Breast epithelium (tissue), 4 donors: ENCODE data around the gene SORL1-AS1.
A peak's percentile ranks its signal among the peaks of the same experiment; 100 is the strongest.

Experiments used
- DNase-seq, 2 donors: peaks; one replicate each; pipeline ENCODE4 v3.0.0-alpha.2; 2019; ENCODE audit warnings: low spot score in 2 of 2
- H3K27ac ChIP-seq, 2 donors: fragments of 200-600 bp; sonication (generic) in 1 of 2; one replicate each; pipeline ENCODE4 v1.5.1; 2016 to 2019; ENCODE audit warnings: mild to moderate bottlenecking in 1 of 2
- H3K27me3 ChIP-seq, 2 donors: fragments of 200-600 bp; sonication (generic) in 1 of 2; one replicate each; pipeline versions ENCODE4 v1.5.1 to v1.6.0; 2017 to 2019; ENCODE audit warnings: control low read depth in 1 of 2, mild to moderate bottlenecking in 1 of 2
- H3K36me3 ChIP-seq: fragments of 200-600 bp; one replicate; pipeline ENCODE4 v1.5.1; 2019
- H3K4me1 ChIP-seq, 2 donors: fragments of 200-600 bp; sonication (generic); one replicate each; pipeline ENCODE4 v1.5.1; 2016 to 2019; ENCODE audit warnings: control low read depth in 1 of 2
- H3K4me3 ChIP-seq, 3 donors: fragments of 200-600 bp; sonication (generic); 1 replicate in 2 of 3; 2 replicates in 1 of 3; pipeline ENCODE4 v1.5.1; 2016 to 2019; ENCODE audit warnings: mild to moderate bottlenecking in 3 of 3, moderate library complexity in 2 of 3
- H3K9me3 ChIP-seq, 2 donors: fragments of 200-600 bp; sonication (generic) in 1 of 2; one replicate each; pipeline ENCODE4 v1.5.1; 2016 to 2019; ENCODE audit warnings: control low read depth in 1 of 2
- POLR2A ChIP-seq: fragments of 450-650 bp; IDR thresholded peaks from one replicate; pipeline ENCODE4 v1.6.1; 2016; ENCODE audit warnings: antibody characterized with exemption, mild to moderate bottlenecking, moderate library complexity
- POLR2AphosphoS5 ChIP-seq, 3 donors: sonication (generic); formaldehyde crosslinking; IDR thresholded peaks; one replicate each; pipeline ENCODE4 v1.6.1; 2017; ENCODE audit warnings: antibody characterized with exemption in 3 of 3
- intact Hi-C: fragments of 100-400 bp; cut with DNase I; formaldehyde crosslinking; loops from one replicate; pipeline ENCODE4 v1.15.1; 2023; ENCODE audit warnings: low total_unique reads
- TF ChIP-seq, protein P1 (sequence below), 3 donors: fragments of 450-650 bp; IDR thresholded peaks; one replicate each; pipeline ENCODE4 v1.5.1; 2016 to 2017; ENCODE audit warnings: antibody characterized with exemption in 3 of 3, mild to moderate bottlenecking in 3 of 3, moderate library complexity in 3 of 3

SORL1-AS1 gene

DNA sequence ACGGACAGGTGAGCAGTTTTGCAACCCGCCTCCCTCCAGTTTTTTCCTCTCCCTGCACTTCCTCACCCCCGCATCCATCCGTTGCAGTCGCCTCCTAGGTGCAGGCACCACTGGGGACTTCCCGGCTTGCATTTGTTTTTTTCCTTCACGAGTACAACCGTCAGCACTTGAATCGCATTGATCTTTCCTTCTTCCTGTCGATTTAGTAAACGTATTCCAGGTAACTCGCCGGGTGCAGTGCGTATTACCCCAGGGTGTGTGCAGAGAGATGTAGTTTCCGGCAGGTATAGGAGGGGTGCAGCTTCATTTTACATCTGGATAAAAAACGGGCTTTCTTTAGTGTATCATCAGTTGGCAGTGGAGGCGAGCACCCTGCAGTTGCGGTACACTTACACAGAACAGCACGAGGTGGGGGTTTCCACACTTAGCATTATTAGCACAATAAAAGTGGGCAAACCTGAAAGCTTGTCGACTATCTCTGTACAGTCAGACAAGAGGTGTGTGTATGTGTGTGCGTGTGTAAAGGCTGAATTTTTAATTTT is at the start of gene SORL1-AS1:
TSS of gene SORL1-AS1 (minus strand) at position 359 of the 542 bp plus-strand sequence.
- intact Hi-C loops, result no loop called here
- peak within 1 kb of the TSS; percentile 48 to 50 for H3K27ac ChIP-seq

DNA sequence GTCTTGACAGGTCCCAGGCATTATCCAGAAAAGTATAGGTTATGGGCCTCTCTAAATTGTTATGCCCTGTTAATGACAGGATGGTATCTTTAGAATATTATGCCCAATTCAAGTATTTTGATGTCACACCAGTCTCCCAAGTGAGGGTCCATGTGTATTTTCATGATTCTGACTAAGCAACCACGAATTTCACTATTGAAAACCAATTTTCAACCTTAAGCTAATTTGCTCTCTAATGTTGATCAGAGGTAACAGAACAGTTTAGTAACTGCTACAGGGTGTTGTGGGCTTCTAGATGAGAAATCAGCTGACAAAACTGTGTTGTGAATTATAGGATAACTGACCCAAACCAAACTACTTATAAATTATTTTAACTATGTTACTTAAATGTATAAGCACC is 48.0 kb upstream of the SORL1-AS1 start:
- H3K36me3 ChIP-seq, result no peaks in the 10 kb centered on the region
- no peaks in the 10 kb centered on the region for H3K27me3 ChIP-seq
- no peak overlapping the region for H3K4me3 ChIP-seq
- H3K9me3 ChIP-seq, result peaks cover 0 to 5% of the 10 kb centered on the region in 2 donors
- DNase-seq, result no peak
- intact Hi-C loops, result no loop called here
- H3K4me1 ChIP-seq, result no peaks in the 10 kb centered on the region
- no peak overlapping the region for H3K27ac ChIP-seq
- no peak for TF ChIP-seq POLR2AphosphoS5 (IDR thresholded peaks at IDR 0.05)
- TF ChIP-seq, protein P1, sequence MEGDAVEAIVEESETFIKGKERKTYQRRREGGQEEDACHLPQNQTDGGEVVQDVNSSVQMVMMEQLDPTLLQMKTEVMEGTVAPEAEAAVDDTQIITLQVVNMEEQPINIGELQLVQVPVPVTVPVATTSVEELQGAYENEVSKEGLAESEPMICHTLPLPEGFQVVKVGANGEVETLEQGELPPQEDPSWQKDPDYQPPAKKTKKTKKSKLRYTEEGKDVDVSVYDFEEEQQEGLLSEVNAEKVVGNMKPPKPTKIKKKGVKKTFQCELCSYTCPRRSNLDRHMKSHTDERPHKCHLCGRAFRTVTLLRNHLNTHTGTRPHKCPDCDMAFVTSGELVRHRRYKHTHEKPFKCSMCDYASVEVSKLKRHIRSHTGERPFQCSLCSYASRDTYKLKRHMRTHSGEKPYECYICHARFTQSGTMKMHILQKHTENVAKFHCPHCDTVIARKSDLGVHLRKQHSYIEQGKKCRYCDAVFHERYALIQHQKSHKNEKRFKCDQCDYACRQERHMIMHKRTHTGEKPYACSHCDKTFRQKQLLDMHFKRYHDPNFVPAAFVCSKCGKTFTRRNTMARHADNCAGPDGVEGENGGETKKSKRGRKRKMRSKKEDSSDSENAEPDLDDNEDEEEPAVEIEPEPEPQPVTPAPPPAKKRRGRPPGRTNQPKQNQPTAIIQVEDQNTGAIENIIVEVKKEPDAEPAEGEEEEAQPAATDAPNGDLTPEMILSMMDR (IDR thresholded peaks at IDR 0.05), result no peak
- no peak for TF ChIP-seq POLR2A

More for the DNA sequence above, at the start of gene SORL1-AS1:
- peak within 1 kb of the TSS; percentile 58 to 85 (median 78) for H3K4me3 ChIP-seq
- no peaks in the 10 kb centered on the region for H3K27me3 ChIP-seq
- DNase-seq, result no peak
- TF ChIP-seq POLR2A (no peak), POLR2AphosphoS5 (IDR thresholded peaks at IDR 0.05) (no peak)
- TF ChIP-seq, protein P1 (IDR thresholded peaks at IDR 0.05), result no peak
- H3K4me1 ChIP-seq, result no peaks in the 10 kb centered on the region
- no peaks in the 10 kb centered on the region for H3K36me3 ChIP-seq
- no peaks in the 10 kb centered on the region for H3K9me3 ChIP-seq

DNA sequence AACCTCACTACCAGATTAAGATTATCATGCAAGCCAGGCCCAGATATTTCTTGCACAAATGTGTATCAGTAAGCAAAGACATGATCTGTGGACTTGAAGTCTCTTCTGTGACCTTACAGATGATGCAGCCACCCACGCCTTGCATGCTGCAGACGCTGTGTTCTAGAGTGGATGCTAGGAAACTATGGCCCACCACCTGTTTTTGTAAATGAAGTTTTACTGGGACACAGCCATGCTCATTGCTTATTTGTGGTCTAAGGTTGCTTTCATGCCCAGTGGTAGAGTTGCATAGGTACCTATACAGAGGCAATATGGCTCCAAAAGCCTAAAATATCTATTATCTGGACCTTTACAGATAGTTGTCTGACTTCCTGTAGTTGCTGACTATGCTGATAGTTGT is 47.5 kb upstream of the SORL1-AS1 start:
- intact Hi-C loops, result no loop called here
- H3K36me3 ChIP-seq, result no peaks in the 10 kb centered on the region
- no peak overlapping the region for H3K27ac ChIP-seq

DNA sequence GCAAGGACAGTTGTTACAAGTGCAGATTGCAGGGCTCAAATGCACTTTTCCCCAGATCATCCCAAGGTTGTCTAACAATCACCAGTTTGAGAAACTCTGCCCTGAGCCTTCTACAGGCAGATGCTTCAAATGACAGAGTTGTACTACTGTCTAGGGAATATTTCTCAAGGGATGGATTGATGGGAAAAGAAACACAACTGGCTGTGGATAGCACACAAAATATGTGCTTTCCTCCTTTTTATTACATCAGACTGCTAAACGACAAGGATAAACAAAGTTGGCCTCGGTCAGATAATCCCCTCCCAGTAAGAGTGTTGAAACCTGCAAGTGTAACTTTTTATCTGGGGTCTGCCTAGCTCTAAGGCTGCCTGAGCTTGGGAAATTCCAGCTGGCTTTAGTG is 46.6 kb upstream of the SORL1-AS1 start:
- intact Hi-C loops, result no loop called here
- TF ChIP-seq, protein P1 (IDR thresholded peaks at IDR 0.05), result no peak
- TF ChIP-seq POLR2AphosphoS5 (IDR thresholded peaks at IDR 0.05) (no peak), POLR2A (no peak)

More for the DNA sequence above, 47.5 kb upstream of the SORL1-AS1 start:
- no peak for DNase-seq
- H3K27me3 ChIP-seq, result no peaks in the 10 kb centered on the region
- peaks cover 0 to under 1% of the 10 kb centered on the region in 2 donors for H3K9me3 ChIP-seq
- H3K4me3 ChIP-seq, result no peak overlapping the region
- TF ChIP-seq POLR2A, result no peak
- TF ChIP-seq, protein P1 (IDR thresholded peaks at IDR 0.05), result no peak
- no peak for TF ChIP-seq POLR2AphosphoS5 (IDR thresholded peaks at IDR 0.05)
- no peaks in the 10 kb centered on the region for H3K4me1 ChIP-seq

DNA sequence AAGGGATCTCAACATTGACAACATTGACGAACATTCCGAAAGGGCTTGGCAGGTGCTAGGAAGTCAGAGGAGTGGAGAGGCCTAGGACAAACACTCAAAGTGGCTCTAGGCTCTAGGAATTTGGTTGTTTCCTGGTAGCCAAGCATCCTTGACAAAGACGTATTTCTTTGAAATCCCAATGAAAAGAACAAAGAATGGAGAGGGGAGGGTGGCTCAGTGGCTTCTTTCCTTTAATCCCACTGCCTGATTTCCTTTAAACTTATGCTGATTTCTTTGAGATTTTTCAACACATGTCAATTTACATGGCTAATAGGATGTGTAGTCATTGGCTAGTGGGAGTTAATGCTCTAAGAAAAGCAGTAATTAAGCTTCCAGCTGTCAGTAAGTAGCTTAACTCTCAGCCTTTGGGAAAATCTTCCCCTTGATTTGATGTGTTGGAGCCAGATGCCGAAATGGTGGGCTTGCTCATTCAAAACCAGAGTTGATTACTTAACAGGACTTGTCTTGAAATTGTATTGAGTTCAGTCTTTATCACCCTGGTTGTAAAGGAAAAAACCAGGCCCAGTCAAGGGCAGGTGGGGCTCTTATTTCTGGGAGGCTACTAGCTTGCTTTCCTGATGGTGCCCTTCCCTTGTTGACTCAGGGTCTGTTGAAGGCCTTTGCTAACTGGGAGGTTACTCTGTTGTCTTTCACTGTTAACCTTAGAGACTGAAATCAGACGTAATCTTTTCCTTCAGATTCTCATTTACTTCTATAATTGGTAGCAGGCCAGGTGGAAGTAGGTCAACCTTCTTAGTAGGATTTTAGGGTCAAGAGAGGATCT is 44.6 kb upstream of the SORL1-AS1 start:
- Histone ChIP-seq H3K27ac (no peak overlapping the region), H3K4me3 (no peak overlapping the region), H3K9me3 (no peaks in the 10 kb centered on the region), H3K27me3 (no peaks in the 10 kb centered on the region), H3K36me3 (no peaks in the 10 kb centered on the region), H3K4me1 (no peaks in the 10 kb centered on the region)
- TF ChIP-seq POLR2A, result no peak
- TF ChIP-seq, protein P1 (IDR thresholded peaks at IDR 0.05), result no peak
- no peak for TF ChIP-seq POLR2AphosphoS5 (IDR thresholded peaks at IDR 0.05)
- intact Hi-C loops, result no loop called here
- no peak for DNase-seq

More for the DNA sequence above, 46.6 kb upstream of the SORL1-AS1 start:
- no peaks in the 10 kb centered on the region for H3K27me3 ChIP-seq
- no peaks in the 10 kb centered on the region for H3K4me1 ChIP-seq
- H3K27ac ChIP-seq, result no peak overlapping the region
- no peak overlapping the region for H3K4me3 ChIP-seq
- no peaks in the 10 kb centered on the region for H3K36me3 ChIP-seq
- DNase-seq, result no peak
- no peaks in the 10 kb centered on the region for H3K9me3 ChIP-seq
